Activated naive CD4-positive, alpha-beta T cell treated with anti-CD3 and anti-CD28 coated beads, Interleukin-2, amount 50 U/mL, for 72 hours (primary cell): Measurements from ENCODE around the gene CFAP221. TPM values are rescaled to one million over a fixed set of nuclear protein-coding genes. Genes with fewer than 3 reads are reported as not detected.

Source experiments
- ATAC-seq, 2 donors: fragments of 150-1000 bp; cut with Tn5 transposase; 2 replicates each; pipeline ENCODE4 v1.10.0; 2021; ENCODE audit warnings: mild to moderate bottlenecking in 2 of 2, moderate library complexity in 2 of 2
- DNase-seq, 2 donors: peaks; one replicate each; pipeline ENCODE4 v3.0.0; 2021 to 2022; ENCODE audit warnings: low spot score in 2 of 2
- H3K27ac Mint-ChIP-seq, 2 donors: one replicate each; pipeline ENCODE4 v1.8.0; 2022; ENCODE audit warnings: mild to moderate bottlenecking in 2 of 2, mixed read lengths in 2 of 2
- H3K36me3 Mint-ChIP-seq, 2 donors: one replicate each; pipeline ENCODE4 v1.8.0; 2022; ENCODE audit warnings: mixed read lengths in 2 of 2
- H3K9me3 Mint-ChIP-seq, 2 donors: one replicate each; pipeline ENCODE4 v1.8.0; 2022; ENCODE audit warnings: mixed read lengths in 2 of 2
- total RNA-seq, 2 donors: library from RNA; stranded (reverse); gene quantifications; one replicate each; pipeline ENCODE4 v1.2.3, GENCODE V29; 2022

Gene CFAP221
- total RNA-seq: not detected

DNA sequence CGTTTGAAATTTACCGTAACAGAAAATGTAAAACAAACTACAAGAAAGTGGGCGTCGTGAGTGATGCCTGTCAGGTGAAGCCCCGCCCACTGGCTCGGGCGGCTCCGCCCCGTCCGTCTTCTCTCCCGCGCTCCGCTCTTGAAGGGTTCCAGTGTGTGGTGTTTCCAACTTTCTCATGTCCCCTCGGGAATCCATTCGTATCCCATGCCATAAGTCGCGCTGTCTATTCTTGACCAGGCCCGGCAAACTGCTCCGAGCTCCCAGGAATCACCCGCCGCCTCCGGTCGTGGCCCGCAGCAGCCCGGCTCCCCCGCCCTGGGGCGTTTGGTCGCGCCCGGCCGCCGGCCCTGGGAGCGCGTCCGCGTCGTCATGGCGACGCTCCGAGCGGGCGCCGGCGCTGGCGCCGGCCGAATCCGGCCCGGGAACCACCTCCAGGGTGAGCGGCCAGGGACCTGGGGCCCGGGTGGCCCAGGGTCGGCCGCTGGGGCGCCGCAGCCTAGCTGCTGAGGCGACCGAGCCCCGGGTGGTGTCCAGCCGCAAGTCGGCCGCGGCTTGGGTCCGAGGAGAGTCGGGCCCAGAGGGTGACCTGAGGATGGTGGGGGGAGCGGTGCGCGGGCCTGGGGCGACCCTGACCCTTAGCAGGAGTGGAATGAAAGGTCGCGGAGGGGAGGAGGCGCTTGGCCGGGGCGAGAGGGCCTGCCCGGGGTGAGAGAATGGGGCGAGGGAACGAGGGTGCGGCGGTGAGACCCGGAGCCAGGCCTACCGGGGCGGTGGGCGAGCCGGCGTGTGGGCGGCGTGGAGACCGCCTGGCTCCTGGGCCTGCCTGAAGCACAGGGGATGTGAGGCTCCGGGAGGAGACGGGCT is at the start of gene CFAP221:
Gene CFAP221, plus strand, starts transcription at position 375 of the 864 bp plus-strand sequence. CDS start 1,683 bp downstream, outside the sequence.
- DNase-seq: peak in 1 of 2 donors; percentile 69
- ATAC-seq: peak; percentile 69 to 91
- Mint-ChIP-seq H3K27ac (no peak within 1 kb of the TSS), H3K9me3 (no peaks in the 10 kb centered on the region), H3K36me3 (peaks cover 0 to 13% of the 10 kb centered on the region in 2 donors)

- Mint-ChIP-seq H3K36me3 (peaks cover 8 to 16% of the 10 kb centered on the region in 2 donors), H3K9me3 (peaks cover 15 to 19% of the 10 kb centered on the region in 2 donors), H3K27ac (no peak overlapping the region)
- DNase-seq: no peak
- ATAC-seq: no peak
These were observed 48.3 kb upstream of the CFAP221 start for GRCh38 chr2:119495948-119496347.

DNA sequence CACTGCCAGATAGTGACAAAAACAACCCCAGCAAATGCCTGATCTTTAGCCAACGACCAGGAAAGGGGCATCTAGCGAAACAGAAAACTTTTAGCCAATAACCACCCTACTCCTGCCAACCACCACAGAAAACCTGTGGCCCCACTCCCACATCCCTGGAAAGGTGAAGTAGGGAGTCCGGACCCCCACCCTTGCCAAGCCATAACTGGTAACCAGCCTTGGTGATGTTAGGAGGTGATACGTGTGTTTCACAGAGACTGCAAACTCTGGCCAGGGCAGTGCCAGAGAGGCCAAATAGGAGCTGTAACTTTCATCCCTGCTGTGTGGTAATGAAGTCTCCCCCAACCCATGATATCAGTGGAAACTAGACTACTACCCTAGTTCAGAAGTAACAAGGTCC is 47.6 kb upstream of the CFAP221 start:
- ATAC-seq (no peak), DNase-seq (no peak)
- H3K36me3 Mint-ChIP-seq: peaks cover 8 to 20% of the 10 kb centered on the region in 2 donors
- H3K9me3 Mint-ChIP-seq: peaks cover 21 to 25% of the 10 kb centered on the region in 2 donors
- no peak overlapping the region for H3K27ac Mint-ChIP-seq

DNA sequence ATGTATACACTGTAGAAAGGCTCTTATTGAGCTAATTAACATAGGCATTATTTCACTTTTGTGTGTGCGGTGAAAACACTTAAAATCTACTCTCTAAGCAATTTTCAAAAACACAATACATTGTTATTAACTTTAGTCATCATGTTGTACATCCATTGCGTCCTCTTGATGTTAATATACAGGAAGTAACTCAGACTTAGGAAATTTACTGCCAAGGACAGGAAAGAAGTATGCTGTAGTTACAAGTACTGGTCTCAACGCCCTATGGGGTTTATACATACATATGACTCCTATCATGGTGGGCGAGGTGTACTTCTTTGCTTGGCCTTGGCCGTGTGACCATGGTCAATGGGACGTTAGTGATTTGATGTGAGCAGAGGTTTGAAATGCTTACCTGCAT is 35.5 kb upstream of the CFAP221 start:
- Mint-ChIP-seq H3K27ac (no peak overlapping the region), H3K9me3 (no peaks in the 10 kb centered on the region), H3K36me3 (no peaks in the 10 kb centered on the region)
- ATAC-seq: no peak
- DNase-seq: no peak

GRCh38 chr2:119511989-119512388 is 32.3 kb upstream of the CFAP221 start:
- ATAC-seq (no peak), DNase-seq (no peak)
- no peaks in the 10 kb centered on the region for H3K9me3 Mint-ChIP-seq
- no peak overlapping the region for H3K27ac Mint-ChIP-seq
- no peaks in the 10 kb centered on the region for H3K36me3 Mint-ChIP-seq

GRCh38 chr2:119512946-119513345 is 31.3 kb upstream of the CFAP221 start:
- no peaks in the 10 kb centered on the region for H3K36me3 Mint-ChIP-seq
- DNase-seq: no peak
- ATAC-seq: no peak
- H3K27ac Mint-ChIP-seq: no peak overlapping the region
- no peaks in the 10 kb centered on the region for H3K9me3 Mint-ChIP-seq

- Mint-ChIP-seq H3K9me3 (no peaks in the 10 kb centered on the region), H3K27ac (no peak overlapping the region), H3K36me3 (no peaks in the 10 kb centered on the region)
- ATAC-seq (no peak), DNase-seq (no peak)
These were observed 30.4 kb upstream of the CFAP221 start for GRCh38 chr2:119513832-119514231.

DNA sequence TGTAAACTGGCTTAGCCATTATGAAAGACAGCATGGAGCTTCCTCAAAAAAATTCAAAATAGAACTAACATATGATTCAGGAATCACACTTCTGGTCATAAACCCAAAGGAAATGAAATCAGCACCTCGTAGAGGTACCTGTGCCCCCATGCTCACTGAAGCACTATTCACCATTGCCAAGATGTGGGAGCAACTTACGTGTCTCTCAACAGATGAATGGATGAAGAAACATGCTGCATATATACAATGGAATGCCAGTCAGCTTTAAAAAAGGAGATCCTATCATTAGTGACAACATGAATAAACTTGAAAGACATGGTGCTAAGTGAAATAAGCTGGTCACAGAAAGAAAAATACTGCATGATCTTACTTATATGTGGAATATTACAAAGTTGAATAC is 28.1 kb upstream of the CFAP221 start:
- DNase-seq (no peak), ATAC-seq (no peak)
- Mint-ChIP-seq H3K36me3 (no peaks in the 10 kb centered on the region), H3K9me3 (no peaks in the 10 kb centered on the region), H3K27ac (no peak overlapping the region)

DNA sequence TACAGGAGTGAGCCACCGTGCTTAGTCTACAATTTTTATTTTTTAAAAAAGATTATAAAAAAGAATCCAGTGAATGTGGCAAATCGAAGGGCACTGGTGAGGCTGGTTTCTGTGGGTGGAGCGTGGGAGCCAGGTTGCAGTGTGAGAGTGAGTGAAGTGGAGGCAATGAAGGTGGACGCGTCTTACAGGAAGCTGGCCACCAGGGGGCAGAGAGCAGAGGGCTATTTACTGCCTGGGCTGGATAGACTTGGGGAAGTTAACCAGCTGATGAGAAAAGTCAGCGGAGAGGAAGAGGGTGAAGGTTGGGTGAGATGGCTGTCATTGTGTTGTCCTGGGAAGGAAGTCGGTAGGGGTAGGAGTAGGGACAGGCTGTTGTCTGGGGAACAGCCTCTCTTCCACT is 26.8 kb upstream of the CFAP221 start:
- Mint-ChIP-seq H3K9me3 (no peaks in the 10 kb centered on the region), H3K36me3 (no peaks in the 10 kb centered on the region), H3K27ac (no peak overlapping the region)
- ATAC-seq (peak; percentile 43 to 70), DNase-seq (peak in 1 of 2 donors; percentile 58)

GRCh38 chr2:119518401-119519056 is 25.7 kb upstream of the CFAP221 start:
- Mint-ChIP-seq H3K9me3 (no peaks in the 10 kb centered on the region), H3K27ac (no peak overlapping the region), H3K36me3 (no peaks in the 10 kb centered on the region)
- no peak for ATAC-seq
- DNase-seq: no peak

DNA sequence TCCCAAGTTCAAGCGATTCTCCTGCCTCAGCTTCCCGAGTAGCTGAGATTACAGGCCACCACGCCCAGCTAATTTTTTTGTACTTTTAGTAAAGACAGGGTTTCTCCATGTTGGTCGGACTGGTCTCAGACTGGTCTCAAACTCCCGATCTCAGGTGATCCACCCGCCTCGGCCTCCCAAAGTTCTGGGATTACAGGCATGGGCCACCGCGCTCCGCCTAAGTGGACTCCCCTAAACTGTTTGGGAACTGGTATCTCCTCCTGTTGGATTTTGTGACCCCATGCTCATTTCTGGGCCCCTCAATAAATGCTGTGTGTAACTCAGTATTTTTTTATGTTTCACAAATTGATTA is 25.2 kb upstream of the CFAP221 start:
- H3K27ac Mint-ChIP-seq: no peak overlapping the region
- DNase-seq: no peak
- ATAC-seq: no peak
- no peaks in the 10 kb centered on the region for H3K36me3 Mint-ChIP-seq
- no peaks in the 10 kb centered on the region for H3K9me3 Mint-ChIP-seq

GRCh38 chr2:119520696-119521432 is 23.4 kb upstream of the CFAP221 start:
- H3K9me3 Mint-ChIP-seq: no peaks in the 10 kb centered on the region
- ATAC-seq: no peak
- DNase-seq: no peak
- H3K27ac Mint-ChIP-seq: no peak overlapping the region
- H3K36me3 Mint-ChIP-seq: no peaks in the 10 kb centered on the region

- DNase-seq: no peak
- no peaks in the 10 kb centered on the region for H3K36me3 Mint-ChIP-seq
- ATAC-seq: no peak
- H3K27ac Mint-ChIP-seq: no peak overlapping the region
- no peaks in the 10 kb centered on the region for H3K9me3 Mint-ChIP-seq
These were observed 22.7 kb upstream of the CFAP221 start for GRCh38 chr2:119521433-119522050.

DNA sequence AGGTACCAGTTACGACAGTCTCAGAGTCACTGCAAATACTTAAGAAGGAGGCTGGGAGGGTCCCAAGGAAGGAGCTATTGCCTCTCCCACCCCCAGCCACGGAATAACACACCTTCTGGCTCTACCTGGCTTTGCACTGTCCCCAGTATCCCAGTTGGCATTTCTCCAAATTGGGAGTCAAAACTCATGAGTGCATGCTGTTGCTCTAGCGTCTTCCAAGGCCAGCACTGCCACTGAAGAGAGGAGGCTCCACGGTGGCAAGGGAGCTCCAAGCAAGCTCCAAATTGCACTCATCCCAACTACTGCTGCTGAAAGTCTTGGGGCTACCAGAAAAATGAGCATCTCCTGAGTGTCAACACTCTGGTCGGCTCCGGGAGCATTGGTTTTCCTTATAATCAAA is 21.6 kb upstream of the CFAP221 start:
- no peak overlapping the region for H3K27ac Mint-ChIP-seq
- H3K36me3 Mint-ChIP-seq: no peaks in the 10 kb centered on the region
- H3K9me3 Mint-ChIP-seq: no peaks in the 10 kb centered on the region
- DNase-seq (no peak), ATAC-seq (no peak)

- H3K36me3 Mint-ChIP-seq: no peaks in the 10 kb centered on the region
- ATAC-seq (no peak), DNase-seq (no peak)
- no peaks in the 10 kb centered on the region for H3K9me3 Mint-ChIP-seq
- H3K27ac Mint-ChIP-seq: no peak overlapping the region
These were observed 20.8 kb upstream of the CFAP221 start for GRCh38 chr2:119523383-119523951.

DNA sequence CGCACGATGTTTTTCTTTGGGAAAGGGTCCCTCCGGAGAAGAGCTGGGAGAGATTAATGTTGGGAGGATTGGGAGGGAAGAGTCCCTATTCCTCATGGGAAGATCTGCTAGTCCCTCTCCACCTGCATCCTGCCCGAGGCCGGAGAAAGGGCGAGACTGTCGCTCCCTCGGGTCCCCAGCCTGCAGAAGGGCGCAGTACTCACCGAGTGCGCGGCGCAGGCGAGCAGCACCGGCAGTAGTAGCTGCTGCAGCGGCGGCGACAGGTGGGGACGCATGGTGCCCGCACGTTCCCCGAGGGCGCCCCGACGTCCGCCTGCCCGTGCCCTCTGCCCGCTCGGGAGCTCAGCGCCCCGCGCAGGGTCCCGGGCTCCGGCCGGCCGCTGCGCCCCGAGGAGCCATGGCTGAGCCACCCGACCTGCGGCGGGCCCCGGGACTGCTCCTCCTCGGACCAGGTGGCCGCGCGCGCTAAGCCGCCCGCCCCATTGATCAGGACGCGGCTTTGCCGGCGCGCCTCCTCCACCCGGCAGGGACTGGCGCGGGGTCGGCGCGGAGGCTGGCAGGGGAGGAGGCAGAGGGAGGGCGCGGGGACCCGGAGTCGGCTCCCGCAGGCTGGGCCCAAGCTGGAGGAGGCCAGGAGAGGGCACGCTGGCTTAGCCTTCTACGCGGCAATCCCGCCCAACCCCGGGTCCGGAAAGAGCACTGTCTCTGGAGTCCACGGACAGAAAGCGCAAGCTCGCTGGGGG is 20.1 kb upstream of the CFAP221 start, which contains the start of gene SCTR:
Gene SCTR, minus strand, starts transcription at position 532 of the 743 bp plus-strand sequence. Its CDS starts 257 bp downstream, at position 275.
- DNase-seq (no peak), ATAC-seq (no peak)
- Mint-ChIP-seq H3K36me3 (no peaks in the 10 kb centered on the region), H3K9me3 (no peaks in the 10 kb centered on the region), H3K27ac (no peak within 1 kb of the TSS)
